HepG2 (cell line): ENCODE results near the gene RASSF4. TPM values are rescaled to one million over a fixed set of nuclear protein-coding genes. Genes with fewer than 3 reads are reported as not detected.

Source experiments
- ARNTL ChIP-seq: sonication (generic); formaldehyde crosslinking; IDR thresholded peaks from 2 replicates; pipeline ENCODE4 v1.4.0; 2020; ENCODE audit warnings: mild to moderate bottlenecking, missing genetic modification reagents
- ATF7 ChIP-seq, 2 experiments: fragments of 450-650 bp in 1 of 2; sonication (generic) in 1 of 2; formaldehyde crosslinking in 1 of 2; IDR thresholded peaks; 2 replicates each; pipeline versions ENCODE4 v1.4.0 to v1.6.1; 2016 to 2020; ENCODE audit warnings: antibody characterized with exemption in 1 of 2, mild to moderate bottlenecking in 1 of 2, missing genetic modification reagents in 1 of 2
- FOSL1 ChIP-seq: sonication (generic); formaldehyde crosslinking; IDR thresholded peaks from 2 replicates; pipeline ENCODE4 v1.9.0; 2021; ENCODE audit warnings: missing genetic modification reagents, borderline replicate concordance
- GFI1 ChIP-seq: sonication (generic); formaldehyde crosslinking; IDR thresholded peaks from 2 replicates; pipeline ENCODE4 v1.5.0; 2020; ENCODE audit warnings: missing genetic modification reagents, mild to moderate bottlenecking, borderline replicate concordance
- POGZ ChIP-seq: sonication (generic); formaldehyde crosslinking; IDR thresholded peaks from 2 replicates; pipeline ENCODE4 v1.4.0; 2020; ENCODE audit warnings: mild to moderate bottlenecking, missing genetic modification reagents
- SNAPC2 ChIP-seq: sonication (generic); formaldehyde crosslinking; IDR thresholded peaks from 2 replicates; pipeline ENCODE4 v1.8.1; 2022; ENCODE audit warnings: mild to moderate bottlenecking, missing genetic modification reagents
- SPEN ChIP-seq: sonication (generic); formaldehyde crosslinking; IDR thresholded peaks from 2 replicates; pipeline ENCODE4 v1.5.1; 2020; ENCODE audit warnings: low read depth, mild to moderate bottlenecking, missing genetic modification reagents
- SRSF4 ChIP-seq: fragments of 200-400 bp; formaldehyde crosslinking; IDR thresholded peaks from one replicate; pipeline ENCODE4 v1.6.1; 2018; ENCODE audit warnings: mild to moderate bottlenecking, low read depth, low read length, moderate library complexity; ENCODE audit not compliant: poor library complexity, severe bottlenecking
- TP53 ChIP-seq: sonication (generic); formaldehyde crosslinking; conservative IDR thresholded peaks from 2 replicates; pipeline ENCODE4 v1.4.0; 2020; ENCODE audit warnings: missing genetic modification reagents
- ZNF234 ChIP-seq: sonication (generic); formaldehyde crosslinking; conservative IDR thresholded peaks from 2 replicates; pipeline ENCODE4 v1.5.1; 2020; ENCODE audit warnings: mild to moderate bottlenecking, missing genetic modification reagents
- ZNF253 ChIP-seq: sonication (generic); formaldehyde crosslinking; IDR thresholded peaks from 2 replicates; pipeline ENCODE4 v1.8.0; 2022; ENCODE audit warnings: mild to moderate bottlenecking, missing genetic modification reagents, borderline replicate concordance
- ZNF292 ChIP-seq: sonication (generic); formaldehyde crosslinking; IDR thresholded peaks from 2 replicates; pipeline ENCODE4 v1.8.1; 2022; ENCODE audit warnings: mild to moderate bottlenecking, low read depth, missing genetic modification reagents, borderline replicate concordance
- ZNF317 ChIP-seq: sonication (generic); formaldehyde crosslinking; IDR thresholded peaks from 2 replicates; pipeline ENCODE4 v1.5.0; 2020; ENCODE audit warnings: mild to moderate bottlenecking, missing genetic modification reagents
- ZNF441 ChIP-seq: sonication (generic); formaldehyde crosslinking; IDR thresholded peaks from 2 replicates; pipeline ENCODE4 v1.7.0; 2021; ENCODE audit warnings: missing genetic modification reagents, borderline replicate concordance
- ZNF546 ChIP-seq: sonication (generic); formaldehyde crosslinking; conservative IDR thresholded peaks from 2 replicates; pipeline ENCODE4 v1.8.1; 2023; ENCODE audit warnings: mild to moderate bottlenecking, missing genetic modification reagents
- ZNF549 ChIP-seq: sonication (generic); formaldehyde crosslinking; IDR thresholded peaks from 2 replicates; pipeline ENCODE4 v1.5.0; 2020; ENCODE audit warnings: missing genetic modification reagents
- ZNF552 ChIP-seq: sonication (generic); formaldehyde crosslinking; IDR thresholded peaks from 2 replicates; pipeline ENCODE4 v1.9.0; 2022; ENCODE audit warnings: missing genetic modification reagents, mild to moderate bottlenecking, borderline replicate concordance
- ZNF737 ChIP-seq: sonication (generic); formaldehyde crosslinking; IDR thresholded peaks from 2 replicates; pipeline ENCODE4 v1.5.0; 2020; ENCODE audit warnings: missing genetic modification reagents, mild to moderate bottlenecking, borderline replicate concordance
- polyA plus RNA-seq, 8 experiments: library from polyadenylated mRNA; depleted of rRNA in 3 of 8; stranded (reverse) in 7 of 8; unstranded in 1 of 8; fragments of >200 nt; fragmentation: Illumina TruSeq in 4 of 8; extraction: Trizol in 4 of 8; gene quantifications; 2 replicates each; pipeline versions ENCODE4 v1.2.1 to v1.2.3, GENCODE V29; 2011 to 2016; ENCODE audit warnings: low read depth in 4 of 8, missing spikeins in 1 of 8, mixed read lengths in 1 of 8; ENCODE audit not compliant: insufficient read depth in 1 of 8
- total RNA-seq, 5 experiments: library from RNA; depleted of rRNA; stranded (reverse); fragments of >200 nt; fragmentation: Illumina TruSeq; extraction: Trizol; gene quantifications; 2 replicates each; pipeline ENCODE4 v1.2.3, GENCODE V29; 2016; ENCODE audit warnings: low read depth in 1 of 5
- TF ChIP-seq, protein P1 (sequence below): sonication (generic); formaldehyde crosslinking; IDR thresholded peaks from 2 replicates; pipeline ENCODE4 v1.8.0; 2023; ENCODE audit warnings: mild to moderate bottlenecking, missing genetic modification reagents
- TF ChIP-seq, protein P2 (sequence below): sonication (generic); formaldehyde crosslinking; IDR thresholded peaks from 2 replicates; pipeline ENCODE4 v1.5.0; 2020; ENCODE audit warnings: missing genetic modification reagents, mild to moderate bottlenecking, borderline replicate concordance
- TF ChIP-seq, protein P3 (sequence below): sonication (generic); formaldehyde crosslinking; IDR thresholded peaks from 2 replicates; pipeline ENCODE4 v1.5.0; 2020; ENCODE audit warnings: missing genetic modification reagents
- TF ChIP-seq, protein P4 (sequence below): sonication (generic); formaldehyde crosslinking; IDR thresholded peaks from 2 replicates; pipeline ENCODE4 v1.4.0; 2020; ENCODE audit warnings: low read depth, mild to moderate bottlenecking, missing genetic modification reagents
- TF ChIP-seq, protein P5 (sequence below): sonication (generic); formaldehyde crosslinking; IDR thresholded peaks from 2 replicates; pipeline ENCODE4 v1.5.0; 2020; ENCODE audit warnings: mild to moderate bottlenecking, missing genetic modification reagents

Gene RASSF4
- total and polyA plus RNA-seq, 2 of the 13 experiments (the other 11 are each of a cell fraction or from before 2014, with no cell fraction given): 34.0 to 51.7 TPM

DNA sequence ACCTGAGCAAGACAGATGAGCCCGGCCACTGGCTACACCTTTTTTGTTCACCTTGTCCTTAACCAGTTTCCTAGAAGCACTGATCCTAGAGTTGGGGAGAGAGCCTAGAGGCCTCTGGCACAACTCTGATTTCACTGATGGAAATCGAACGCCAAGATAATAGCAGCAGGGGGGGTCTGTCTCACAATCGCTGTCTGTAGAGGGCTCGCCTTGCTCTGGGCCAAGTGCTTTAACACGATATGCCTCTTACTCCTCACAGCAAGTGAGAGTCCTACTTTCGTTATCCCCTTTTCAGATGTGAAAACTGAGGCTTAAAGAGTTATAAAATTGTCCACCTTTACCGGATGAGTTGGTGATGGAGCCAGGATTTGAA is 472 bp downstream of the RASSF4 start (continued):
- TF ChIP-seq ZNF292 (0 out of 2 replicates have a peak, but pooled peaks have one; percentile 11), GFI1 (CRISPR knock-in tag) (0 out of 2 replicates have a peak, but pooled peaks have one; percentile 41), ZNF546 (CRISPR knock-in tag) (no peak), TP53 (CRISPR knock-in tag) (no peak), ZNF253 (CRISPR knock-in tag) (no peak), ZNF234 (CRISPR knock-in tag) (peak; percentile 52; the same call in 1 of the 2 replicates), FOSL1 (CRISPR knock-in tag) (no peak), POGZ (no peak), ATF7 (IDR thresholded peaks at IDR 0.05) (no peak), ATF7 (CRISPR knock-in tag; IDR thresholded peaks at IDR 0.05) (no peak), ZNF552 (0 out of 2 replicates have a peak, but pooled peaks have one; percentile 2), ARNTL (CRISPR knock-in tag) (no peak), ZNF317 (CRISPR knock-in tag) (0 out of 2 replicates have a peak, but pooled peaks have one; percentile 1), SRSF4 (no peak), ZNF737 (CRISPR knock-in tag) (no peak), SPEN (CRISPR knock-in tag) (0 out of 2 replicates have a peak, but pooled peaks have one; percentile 2), ZNF441 (CRISPR knock-in tag) (no peak), SNAPC2 (CRISPR knock-in tag) (0 out of 2 replicates have a peak, but pooled peaks have one; percentile 11), ZNF549 (CRISPR knock-in tag) (no peak)
- TF ChIP-seq, protein P1, sequence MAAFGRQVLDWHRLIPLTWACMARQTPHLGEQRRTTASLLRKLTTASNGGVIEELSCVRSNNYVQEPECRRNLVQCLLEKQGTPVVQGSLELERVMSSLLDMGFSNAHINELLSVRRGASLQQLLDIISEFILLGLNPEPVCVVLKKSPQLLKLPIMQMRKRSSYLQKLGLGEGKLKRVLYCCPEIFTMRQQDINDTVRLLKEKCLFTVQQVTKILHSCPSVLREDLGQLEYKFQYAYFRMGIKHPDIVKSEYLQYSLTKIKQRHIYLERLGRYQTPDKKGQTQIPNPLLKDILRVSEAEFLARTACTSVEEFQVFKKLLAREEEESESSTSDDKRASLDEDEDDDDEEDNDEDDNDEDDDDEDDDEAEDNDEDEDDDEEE (CRISPR knock-in tag): no peak
- TF ChIP-seq, protein P2, sequence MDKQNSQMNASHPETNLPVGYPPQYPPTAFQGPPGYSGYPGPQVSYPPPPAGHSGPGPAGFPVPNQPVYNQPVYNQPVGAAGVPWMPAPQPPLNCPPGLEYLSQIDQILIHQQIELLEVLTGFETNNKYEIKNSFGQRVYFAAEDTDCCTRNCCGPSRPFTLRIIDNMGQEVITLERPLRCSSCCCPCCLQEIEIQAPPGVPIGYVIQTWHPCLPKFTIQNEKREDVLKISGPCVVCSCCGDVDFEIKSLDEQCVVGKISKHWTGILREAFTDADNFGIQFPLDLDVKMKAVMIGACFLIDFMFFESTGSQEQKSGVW (CRISPR knock-in tag): no peak
- TF ChIP-seq, protein P3, sequence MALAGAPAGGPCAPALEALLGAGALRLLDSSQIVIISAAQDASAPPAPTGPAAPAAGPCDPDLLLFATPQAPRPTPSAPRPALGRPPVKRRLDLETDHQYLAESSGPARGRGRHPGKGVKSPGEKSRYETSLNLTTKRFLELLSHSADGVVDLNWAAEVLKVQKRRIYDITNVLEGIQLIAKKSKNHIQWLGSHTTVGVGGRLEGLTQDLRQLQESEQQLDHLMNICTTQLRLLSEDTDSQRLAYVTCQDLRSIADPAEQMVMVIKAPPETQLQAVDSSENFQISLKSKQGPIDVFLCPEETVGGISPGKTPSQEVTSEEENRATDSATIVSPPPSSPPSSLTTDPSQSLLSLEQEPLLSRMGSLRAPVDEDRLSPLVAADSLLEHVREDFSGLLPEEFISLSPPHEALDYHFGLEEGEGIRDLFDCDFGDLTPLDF (CRISPR knock-in tag): no peak
- TF ChIP-seq, protein P4, sequence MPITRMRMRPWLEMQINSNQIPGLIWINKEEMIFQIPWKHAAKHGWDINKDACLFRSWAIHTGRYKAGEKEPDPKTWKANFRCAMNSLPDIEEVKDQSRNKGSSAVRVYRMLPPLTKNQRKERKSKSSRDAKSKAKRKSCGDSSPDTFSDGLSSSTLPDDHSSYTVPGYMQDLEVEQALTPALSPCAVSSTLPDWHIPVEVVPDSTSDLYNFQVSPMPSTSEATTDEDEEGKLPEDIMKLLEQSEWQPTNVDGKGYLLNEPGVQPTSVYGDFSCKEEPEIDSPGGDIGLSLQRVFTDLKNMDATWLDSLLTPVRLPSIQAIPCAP (CRISPR knock-in tag): no peak
- TF ChIP-seq, protein P5, sequence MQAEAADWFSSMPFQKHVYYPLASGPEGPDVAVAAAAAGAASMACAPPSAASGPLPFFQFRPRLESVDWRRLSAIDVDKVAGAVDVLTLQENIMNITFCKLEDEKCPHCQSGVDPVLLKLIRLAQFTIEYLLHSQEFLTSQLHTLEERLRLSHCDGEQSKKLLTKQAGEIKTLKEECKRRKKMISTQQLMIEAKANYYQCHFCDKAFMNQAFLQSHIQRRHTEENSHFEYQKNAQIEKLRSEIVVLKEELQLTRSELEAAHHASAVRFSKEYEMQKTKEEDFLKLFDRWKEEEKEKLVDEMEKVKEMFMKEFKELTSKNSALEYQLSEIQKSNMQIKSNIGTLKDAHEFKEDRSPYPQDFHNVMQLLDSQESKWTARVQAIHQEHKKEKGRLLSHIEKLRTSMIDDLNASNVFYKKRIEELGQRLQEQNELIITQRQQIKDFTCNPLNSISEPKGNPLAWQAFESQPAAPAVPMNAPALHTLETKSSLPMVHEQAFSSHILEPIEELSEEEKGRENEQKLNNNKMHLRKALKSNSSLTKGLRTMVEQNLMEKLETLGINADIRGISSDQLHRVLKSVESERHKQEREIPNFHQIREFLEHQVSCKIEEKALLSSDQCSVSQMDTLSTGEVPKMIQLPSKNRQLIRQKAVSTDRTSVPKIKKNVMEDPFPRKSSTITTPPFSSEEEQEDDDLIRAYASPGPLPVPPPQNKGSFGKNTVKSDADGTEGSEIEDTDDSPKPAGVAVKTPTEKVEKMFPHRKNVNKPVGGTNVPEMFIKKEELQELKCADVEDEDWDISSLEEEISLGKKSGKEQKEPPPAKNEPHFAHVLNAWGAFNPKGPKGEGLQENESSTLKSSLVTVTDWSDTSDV (CRISPR knock-in tag): no peak
